Karpas-422 (cell line): ENCODE results near the gene NECTIN1. TPM values are rescaled to one million over a fixed set of nuclear protein-coding genes. Genes with fewer than 3 reads are reported as not detected.

ENCODE experiments used
- DNase-seq: peaks from one replicate; pipeline ENCODE4 v3.0.0-alpha.2; 2015
- H2AFZ ChIP-seq: fragments of 200-600 bp; sonication (generic); 2 replicates; pipeline ENCODE4 v1.6.1; 2014; ENCODE audit warnings: antibody characterized with exemption, low read length, mixed read lengths
- H3K27ac ChIP-seq: fragments of 200-600 bp; sonication (generic); 2 replicates; pipeline ENCODE4 v1.5.1; 2014; ENCODE audit warnings: mild to moderate bottlenecking, low read length, moderate library complexity
- H3K27me3 ChIP-seq: fragments of 200-600 bp; sonication (generic); 2 replicates; pipeline ENCODE4 v1.6.1; 2014; ENCODE audit warnings: low read length, mixed read lengths
- H3K36me3 ChIP-seq: fragments of 200-600 bp; sonication (generic); 2 replicates; pipeline ENCODE4 v1.6.1; 2014; ENCODE audit warnings: low read length, mixed read lengths; ENCODE audit not compliant: insufficient read depth
- H3K4me1 ChIP-seq: fragments of 200-600 bp; sonication (generic); 2 replicates; pipeline ENCODE4 v1.6.1; 2014; ENCODE audit warnings: mild to moderate bottlenecking, low read length, mixed read lengths
- H3K4me2 ChIP-seq: fragments of 200-600 bp; sonication (generic); 2 replicates; pipeline ENCODE4 v1.6.1; 2014; ENCODE audit warnings: low read length, low read depth, mild to moderate bottlenecking; ENCODE audit not compliant: poor library complexity, severe bottlenecking
- H3K4me3 ChIP-seq: fragments of 200-600 bp; sonication (generic); 2 replicates; pipeline ENCODE4 v1.5.1; 2014; ENCODE audit warnings: mild to moderate bottlenecking, antibody characterized with exemption, low read length, mixed read lengths
- H3K79me2 ChIP-seq: fragments of 200-600 bp; sonication (generic); 2 replicates; pipeline ENCODE4 v1.6.1; 2014; ENCODE audit warnings: mild to moderate bottlenecking, low read length, mixed read lengths
- H3K9ac ChIP-seq: fragments of 200-600 bp; sonication (generic); 2 replicates; pipeline ENCODE4 v1.6.0; 2014; ENCODE audit warnings: low read length
- H3K9me2 ChIP-seq: fragments of 200-600 bp; sonication (generic), shearing (Covaris generic); replicated peaks from 2 replicates; pipeline ENCODE4 v1.6.0; 2014; ENCODE audit warnings: mild to moderate bottlenecking, low read length, moderate library complexity; ENCODE audit not compliant: insufficient read depth
- H3K9me3 ChIP-seq: fragments of 300-700, 200-600 bp; sonication (generic); 2 replicates; pipeline ENCODE4 v1.6.1; 2014; ENCODE audit warnings: low read length, mixed read lengths
- H4K20me1 ChIP-seq: fragments of 200-600 bp; sonication (generic); 2 replicates; pipeline ENCODE4 v1.6.1; 2014; ENCODE audit warnings: mild to moderate bottlenecking, antibody characterized with exemption, low read length, low read depth; ENCODE audit not compliant: insufficient read depth
- total RNA-seq: library from RNA; depleted of rRNA; stranded (reverse); fragments of >200 nt; shearing (Covaris generic); gene quantifications from 2 replicates; pipeline ENCODE4 v1.2.3, GENCODE V29; 2014; ENCODE audit warnings: low replicate concordance

NECTIN1 gene
- total RNA-seq, 1 experiment from 2014 or later: not detected

DNA sequence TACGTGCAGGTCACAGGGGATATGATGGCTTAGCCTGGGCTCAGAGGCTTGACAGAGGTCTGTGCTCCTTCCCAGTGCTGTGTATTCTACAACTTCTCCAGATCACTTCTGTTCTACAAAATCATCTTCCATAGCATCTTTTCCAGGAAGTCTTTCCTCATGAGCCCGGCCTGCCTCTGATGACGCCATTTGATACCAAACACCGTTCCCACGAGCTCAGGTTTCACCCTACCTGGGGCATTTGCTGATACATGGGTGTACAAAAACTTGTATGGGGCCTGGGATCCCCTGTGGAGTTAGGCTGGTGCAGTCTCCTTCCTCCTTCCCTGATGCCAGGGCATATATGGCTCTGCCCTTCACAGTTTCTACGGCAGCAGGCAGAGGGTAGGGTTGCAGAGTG lies 78.7 kb downstream of the NECTIN1 start:
- DNase-seq: no peak
- Histone ChIP-seq H2AFZ (no peak overlapping the region), H3K27me3 (no peaks in the 10 kb centered on the region), H3K4me2 (no peak overlapping the region), H3K27ac (no peak overlapping the region), H3K4me3 (no peak overlapping the region), H4K20me1 (no peaks in the 10 kb centered on the region), H3K36me3 (no peaks in the 10 kb centered on the region), H3K9ac (no peak overlapping the region), H3K9me3 (no peaks in the 10 kb centered on the region), H3K9me2 (no peaks in the 10 kb centered on the region), H3K79me2 (no peaks in the 10 kb centered on the region), H3K4me1 (no peaks in the 10 kb centered on the region)

DNA sequence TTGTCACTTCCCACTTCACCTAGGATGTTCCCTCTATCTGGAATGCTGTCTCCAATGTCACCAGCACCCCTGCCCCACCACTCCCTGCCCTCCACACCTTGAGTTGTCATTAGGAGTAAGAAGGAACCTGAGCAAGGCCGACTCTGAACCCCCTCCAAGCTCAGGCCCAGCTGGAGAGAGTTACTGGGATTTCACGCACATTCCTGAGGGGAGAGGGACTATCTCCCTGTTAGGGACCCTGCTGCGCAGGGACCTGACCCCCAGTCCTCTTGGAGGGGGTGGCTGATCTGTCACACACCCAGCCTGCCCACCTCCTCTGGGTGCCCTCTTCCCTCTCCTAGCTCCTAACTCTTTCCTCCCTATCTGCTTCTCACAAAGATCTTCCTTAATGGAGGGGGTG lies 81.7 kb downstream of the NECTIN1 start:
- Histone ChIP-seq H3K27ac (no peak overlapping the region), H3K36me3 (no peaks in the 10 kb centered on the region), H4K20me1 (no peaks in the 10 kb centered on the region), H3K4me1 (no peaks in the 10 kb centered on the region), H3K9me2 (no peaks in the 10 kb centered on the region), H3K27me3 (no peaks in the 10 kb centered on the region), H3K4me3 (no peak overlapping the region), H3K9me3 (no peaks in the 10 kb centered on the region), H3K79me2 (no peaks in the 10 kb centered on the region), H3K9ac (no peak overlapping the region), H2AFZ (no peak overlapping the region), H3K4me2 (no peak overlapping the region)
- no peak for DNase-seq

DNA sequence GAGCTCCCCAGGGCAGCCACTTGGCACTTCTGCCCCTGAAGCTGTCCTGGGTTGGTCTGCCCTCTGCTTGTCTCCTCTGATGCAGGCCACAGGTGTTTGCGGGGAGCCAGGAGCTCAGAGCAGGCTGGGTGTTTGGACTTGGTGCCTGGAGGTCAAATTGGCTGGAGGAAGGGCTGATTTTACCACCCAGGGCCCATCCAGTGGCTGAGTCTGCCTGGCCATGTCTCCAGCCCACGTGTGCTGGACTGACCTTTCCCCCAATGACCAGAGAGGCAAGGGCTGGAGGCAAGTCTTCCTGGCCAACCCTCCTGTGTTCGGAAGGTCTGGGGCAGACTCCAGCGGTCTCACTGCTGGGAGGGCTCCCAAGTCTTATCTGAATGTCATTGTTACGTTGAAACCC lies 84.0 kb downstream of the NECTIN1 start:
- no peaks in the 10 kb centered on the region for H3K4me1 ChIP-seq
- no peaks in the 10 kb centered on the region for H3K9me3 ChIP-seq
- no peaks in the 10 kb centered on the region for H3K79me2 ChIP-seq
- H3K4me2 ChIP-seq: no peak overlapping the region
- no peak for DNase-seq
- H3K27ac ChIP-seq: no peak overlapping the region
- H3K9ac ChIP-seq: no peak overlapping the region
- H3K36me3 ChIP-seq: no peaks in the 10 kb centered on the region
- H3K27me3 ChIP-seq: no peaks in the 10 kb centered on the region
- no peak overlapping the region for H2AFZ ChIP-seq
- no peak overlapping the region for H3K4me3 ChIP-seq
- no peaks in the 10 kb centered on the region for H4K20me1 ChIP-seq
- no peaks in the 10 kb centered on the region for H3K9me2 ChIP-seq

DNA sequence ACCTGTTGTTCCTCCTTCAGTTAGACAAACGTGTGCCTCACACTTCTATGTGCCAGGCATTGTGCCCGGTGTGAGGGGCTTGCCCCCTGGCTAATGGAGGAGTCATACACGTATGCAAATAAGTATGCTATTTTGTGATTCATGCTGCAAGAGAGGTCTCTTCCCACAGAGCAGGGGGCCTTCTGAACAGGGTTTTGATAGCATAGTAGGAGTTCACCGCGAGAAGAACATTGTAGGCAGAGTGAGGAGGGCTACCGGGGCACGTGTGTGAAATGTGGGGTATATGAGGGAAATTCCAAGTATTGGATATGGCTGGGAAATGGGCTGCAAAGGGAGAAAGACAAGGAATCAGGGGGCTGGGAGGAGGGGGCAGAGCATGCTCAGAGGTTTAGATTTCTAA lies 84.5 kb downstream of the NECTIN1 start:
- Histone ChIP-seq H3K79me2 (no peaks in the 10 kb centered on the region), H3K9me2 (no peaks in the 10 kb centered on the region), H3K4me2 (no peak overlapping the region), H3K27me3 (no peaks in the 10 kb centered on the region), H3K4me1 (no peaks in the 10 kb centered on the region), H4K20me1 (no peaks in the 10 kb centered on the region), H2AFZ (no peak overlapping the region), H3K4me3 (no peak overlapping the region), H3K9ac (no peak overlapping the region), H3K36me3 (no peaks in the 10 kb centered on the region), H3K27ac (no peak overlapping the region), H3K9me3 (no peaks in the 10 kb centered on the region)
- DNase-seq: no peak

DNA sequence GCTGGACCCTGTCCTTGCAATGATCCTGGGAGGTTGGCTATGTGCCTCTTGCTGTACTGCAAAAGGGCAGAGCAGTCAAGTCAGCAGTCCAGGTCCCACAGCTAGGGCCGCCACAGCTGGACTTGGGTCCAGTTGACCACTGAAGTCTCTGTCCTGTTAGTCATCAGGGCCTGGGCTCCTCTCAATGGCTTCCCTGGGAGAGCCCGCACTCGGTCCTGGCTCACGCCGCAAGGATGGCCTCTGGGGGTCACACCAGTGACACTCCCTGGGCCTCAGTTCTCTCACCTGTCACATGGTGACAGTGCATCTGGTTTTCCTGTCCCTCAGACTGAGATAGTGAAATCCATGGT lies 85.1 kb downstream of the NECTIN1 start:
- H3K27ac ChIP-seq: no peak overlapping the region
- no peaks in the 10 kb centered on the region for H3K9me3 ChIP-seq
- H4K20me1 ChIP-seq: no peaks in the 10 kb centered on the region
- no peak overlapping the region for H3K4me3 ChIP-seq
- no peaks in the 10 kb centered on the region for H3K4me1 ChIP-seq
- no peaks in the 10 kb centered on the region for H3K27me3 ChIP-seq
- H2AFZ ChIP-seq: no peak overlapping the region
- H3K9ac ChIP-seq: no peak overlapping the region
- DNase-seq: no peak
- H3K4me2 ChIP-seq: no peak overlapping the region
- no peaks in the 10 kb centered on the region for H3K79me2 ChIP-seq
- H3K9me2 ChIP-seq: no peaks in the 10 kb centered on the region
- no peaks in the 10 kb centered on the region for H3K36me3 ChIP-seq

DNA sequence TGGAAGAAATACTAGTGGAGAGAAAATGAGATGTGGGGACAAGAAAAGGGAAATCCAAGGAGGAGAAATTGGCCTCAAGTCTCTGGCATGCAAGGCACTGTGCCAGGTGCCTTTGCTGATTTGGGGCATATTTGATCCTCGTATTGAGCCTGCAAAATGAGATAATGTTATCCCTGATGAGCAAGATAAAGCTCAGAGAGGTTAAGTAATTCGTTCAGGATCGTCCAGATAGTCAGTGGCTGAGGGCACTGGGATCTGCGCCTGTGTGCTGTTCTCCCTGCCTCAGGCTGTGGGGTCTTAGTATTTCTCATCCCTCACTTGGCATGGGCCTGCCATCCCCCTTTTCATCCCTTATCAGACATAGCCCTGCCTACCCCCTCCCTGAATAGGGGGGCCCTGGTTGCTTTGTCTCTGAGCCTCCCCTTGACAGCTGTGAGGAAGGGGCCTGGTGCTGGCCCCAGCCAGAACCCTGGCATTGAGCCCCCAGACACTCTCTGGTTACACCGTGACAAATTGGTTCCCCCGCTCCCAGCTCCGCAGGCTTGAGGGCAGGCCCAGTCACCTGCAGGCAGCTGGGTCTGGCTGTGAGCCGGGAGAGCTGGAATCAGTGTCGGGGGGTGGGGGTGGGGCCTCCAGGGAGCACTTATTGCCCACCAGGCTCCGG lies 85.7 kb downstream of the NECTIN1 start:
- H3K79me2 ChIP-seq: no peaks in the 10 kb centered on the region
- H3K4me3 ChIP-seq: no peak overlapping the region
- no peak for DNase-seq
- no peaks in the 10 kb centered on the region for H4K20me1 ChIP-seq
- H3K9ac ChIP-seq: no peak overlapping the region
- no peaks in the 10 kb centered on the region for H3K9me3 ChIP-seq
- no peaks in the 10 kb centered on the region for H3K4me1 ChIP-seq
- no peaks in the 10 kb centered on the region for H3K36me3 ChIP-seq
- H3K9me2 ChIP-seq: no peaks in the 10 kb centered on the region
- no peak overlapping the region for H2AFZ ChIP-seq
- H3K27me3 ChIP-seq: no peaks in the 10 kb centered on the region
- H3K4me2 ChIP-seq: no peak overlapping the region
- H3K27ac ChIP-seq: no peak overlapping the region

DNA sequence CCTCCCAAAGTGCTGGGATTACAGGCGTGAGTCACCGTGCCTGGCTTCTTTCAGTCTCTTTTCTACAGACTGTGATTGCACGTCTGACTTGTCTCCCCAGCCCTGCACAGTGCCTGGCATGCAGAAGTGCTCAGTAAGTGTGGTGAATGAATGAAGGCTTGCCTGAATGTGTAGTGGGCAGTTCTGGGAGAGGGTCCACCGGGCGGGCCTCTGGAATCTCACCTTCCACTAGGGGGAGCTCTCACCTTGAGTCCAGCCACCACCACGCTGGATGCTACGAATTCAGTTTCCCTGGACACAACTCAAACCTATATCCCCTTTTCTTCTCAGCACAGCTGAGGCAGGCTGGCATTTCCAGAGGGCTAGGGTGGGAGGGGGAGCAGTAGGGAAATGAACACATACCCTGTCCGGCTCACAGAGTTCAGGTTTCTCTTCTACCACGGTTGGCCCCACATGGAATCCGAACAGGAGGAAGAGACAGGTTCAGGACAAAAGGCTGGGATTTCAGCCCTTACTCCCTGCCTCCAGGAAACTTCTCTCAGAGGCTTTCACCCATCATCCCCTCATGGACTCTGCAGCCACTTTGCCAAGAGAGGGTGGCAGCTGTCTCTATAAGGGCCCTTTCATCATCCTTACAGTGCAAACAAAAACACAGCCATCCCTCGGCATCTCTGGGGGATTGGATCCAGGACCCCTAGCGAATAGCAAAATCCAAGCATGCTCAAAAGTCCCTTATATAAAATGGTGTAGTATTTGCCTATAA lies 86.8 kb downstream of the NECTIN1 start:
- no peaks in the 10 kb centered on the region for H3K9me2 ChIP-seq
- no peak overlapping the region for H3K27ac ChIP-seq
- no peak overlapping the region for H3K4me3 ChIP-seq
- no peaks in the 10 kb centered on the region for H3K36me3 ChIP-seq
- no peak overlapping the region for H3K9ac ChIP-seq
- no peaks in the 10 kb centered on the region for H3K79me2 ChIP-seq
- H3K27me3 ChIP-seq: no peaks in the 10 kb centered on the region
- H2AFZ ChIP-seq: no peak overlapping the region
- H3K4me1 ChIP-seq: no peaks in the 10 kb centered on the region
- peak; percentile 50 for DNase-seq
- H4K20me1 ChIP-seq: no peaks in the 10 kb centered on the region
- H3K9me3 ChIP-seq: no peaks in the 10 kb centered on the region
- H3K4me2 ChIP-seq: no peak overlapping the region

DNA sequence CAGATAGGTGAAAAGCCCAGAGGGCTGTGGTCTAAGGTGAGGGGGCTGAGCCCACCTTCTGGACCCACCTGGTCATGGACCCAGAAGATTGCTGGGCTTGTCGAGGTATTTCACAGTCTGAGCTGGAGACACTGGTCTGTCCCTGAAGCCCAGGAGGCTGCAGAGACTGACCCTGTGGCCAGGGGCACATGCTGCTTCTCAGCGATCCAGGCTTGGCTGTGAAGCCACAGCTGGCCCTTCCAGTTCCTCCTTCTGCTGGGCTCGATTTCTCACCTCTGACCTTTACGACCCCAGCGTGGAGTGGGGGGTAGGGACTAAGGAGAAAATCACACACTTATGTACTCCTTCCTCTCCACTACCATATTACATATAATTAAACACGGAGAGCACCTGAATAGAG lies 88.5 kb downstream of the NECTIN1 start:
- no peaks in the 10 kb centered on the region for H4K20me1 ChIP-seq
- H3K9me2 ChIP-seq: no peaks in the 10 kb centered on the region
- H3K27me3 ChIP-seq: no peaks in the 10 kb centered on the region
- H3K36me3 ChIP-seq: no peaks in the 10 kb centered on the region
- H3K79me2 ChIP-seq: no peaks in the 10 kb centered on the region
- H3K27ac ChIP-seq: no peak overlapping the region
- no peak overlapping the region for H3K4me3 ChIP-seq
- H2AFZ ChIP-seq: no peak overlapping the region
- no peak for DNase-seq
- no peak overlapping the region for H3K9ac ChIP-seq
- no peak overlapping the region for H3K4me2 ChIP-seq
- H3K4me1 ChIP-seq: no peaks in the 10 kb centered on the region
- no peaks in the 10 kb centered on the region for H3K9me3 ChIP-seq
